GM12874 (cell line): Measurements from ENCODE around the gene PAQR3.

Experiments used
- CTCF ChIP-seq: IDR thresholded peaks from 2 replicates; pipeline ENCODE4 v1.5.1; 2011; ENCODE audit warnings: low read depth, mild to moderate bottlenecking, control low read depth, low read length, moderate library complexity; ENCODE audit not compliant: insufficient read depth

Gene PAQR3

GRCh38 chr4:78960926-78961325, 21.7 kb upstream of the PAQR3 start:
- no peak for TF ChIP-seq CTCF

DNA sequence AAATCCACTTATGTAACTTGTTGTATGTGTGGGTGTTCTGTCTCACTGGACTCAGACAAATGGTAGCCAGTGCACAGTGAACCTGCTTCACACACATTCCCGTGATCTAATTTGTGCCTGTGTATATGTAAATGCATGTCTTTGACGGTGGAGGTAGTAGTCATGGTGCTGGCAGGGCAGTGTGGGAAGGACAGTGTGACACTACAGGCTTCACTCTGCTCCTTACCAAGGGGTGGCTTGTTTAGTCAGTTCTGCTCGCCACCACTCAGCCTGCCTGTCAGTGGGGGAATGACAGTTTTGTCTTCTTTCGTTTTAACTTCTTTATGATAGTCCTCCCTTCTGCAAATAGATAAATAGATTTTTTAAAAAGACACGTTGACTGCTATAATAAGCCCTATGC, 17.7 kb upstream of the PAQR3 start:
- no peak for TF ChIP-seq CTCF

DNA sequence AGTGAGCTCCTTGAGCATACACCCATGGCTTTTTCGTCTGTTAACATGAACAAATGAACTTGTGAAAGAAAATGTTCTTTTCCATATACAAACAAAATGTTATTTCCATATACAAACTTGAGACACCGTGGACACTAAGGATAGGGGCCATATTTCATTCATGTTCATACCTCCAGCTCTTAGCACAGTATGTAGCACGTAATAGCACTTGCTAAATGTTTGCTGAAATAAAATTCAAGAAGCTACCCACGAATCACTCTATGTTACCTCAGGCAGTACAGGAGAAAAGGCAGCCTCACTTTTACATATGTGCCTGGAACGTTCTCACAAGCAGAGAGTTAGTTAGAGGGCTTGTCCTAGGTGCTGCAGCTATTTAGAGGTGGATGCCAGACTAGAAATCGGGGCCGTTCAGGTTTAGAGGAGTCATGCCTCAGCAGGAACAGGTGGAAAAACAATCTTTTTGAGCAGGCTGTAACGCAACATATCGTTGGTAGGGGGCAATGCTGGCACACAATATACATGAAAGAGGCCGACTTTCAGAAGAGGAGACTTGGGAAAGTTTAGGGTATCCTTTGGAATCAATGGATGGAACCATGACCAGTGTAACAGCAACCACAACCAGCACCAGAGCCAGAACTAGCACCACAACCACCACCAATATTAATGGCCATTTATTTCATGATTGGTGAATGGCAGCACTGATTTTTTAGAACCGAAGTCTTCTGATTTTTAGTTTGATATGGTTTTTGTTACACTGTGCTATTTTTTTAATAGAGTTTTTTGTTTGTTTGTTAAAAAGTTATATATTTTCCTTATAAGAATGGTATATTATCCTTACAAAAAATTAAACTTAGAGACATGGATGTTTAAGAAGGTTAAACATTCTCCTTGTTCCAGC, 14.8 kb upstream of the PAQR3 start:
- TF ChIP-seq CTCF: peak; percentile 59

- no peak for TF ChIP-seq CTCF
Measured at GRCh38 chr4:78953231-78953630, 14.0 kb upstream of the PAQR3 start.

GRCh38 chr4:78951862-78952472, 12.7 kb upstream of the PAQR3 start:
- peak; percentile 43; the same call in 1 of the 2 replicates for TF ChIP-seq CTCF

- no peak for TF ChIP-seq CTCF
Measured at GRCh38 chr4:78949735-78950134, 10.5 kb upstream of the PAQR3 start.

- no peak for TF ChIP-seq CTCF
Measured at GRCh38 chr4:78945651-78946179, 6.5 kb upstream of the PAQR3 start.
